D341Med (cell line): ENCODE data around the gene GPT2.
"Not testable (repeated sequence)": the region's sequence is repeated elsewhere in the genome, so short reads cannot be mapped to it uniquely, and the experiment has no call there.

Experiments used
- DNase-seq: peaks from one replicate; pipeline ENCODE4 v3.0.0; 2012; ENCODE audit warnings: low spot score

The GPT2 gene

DNA sequence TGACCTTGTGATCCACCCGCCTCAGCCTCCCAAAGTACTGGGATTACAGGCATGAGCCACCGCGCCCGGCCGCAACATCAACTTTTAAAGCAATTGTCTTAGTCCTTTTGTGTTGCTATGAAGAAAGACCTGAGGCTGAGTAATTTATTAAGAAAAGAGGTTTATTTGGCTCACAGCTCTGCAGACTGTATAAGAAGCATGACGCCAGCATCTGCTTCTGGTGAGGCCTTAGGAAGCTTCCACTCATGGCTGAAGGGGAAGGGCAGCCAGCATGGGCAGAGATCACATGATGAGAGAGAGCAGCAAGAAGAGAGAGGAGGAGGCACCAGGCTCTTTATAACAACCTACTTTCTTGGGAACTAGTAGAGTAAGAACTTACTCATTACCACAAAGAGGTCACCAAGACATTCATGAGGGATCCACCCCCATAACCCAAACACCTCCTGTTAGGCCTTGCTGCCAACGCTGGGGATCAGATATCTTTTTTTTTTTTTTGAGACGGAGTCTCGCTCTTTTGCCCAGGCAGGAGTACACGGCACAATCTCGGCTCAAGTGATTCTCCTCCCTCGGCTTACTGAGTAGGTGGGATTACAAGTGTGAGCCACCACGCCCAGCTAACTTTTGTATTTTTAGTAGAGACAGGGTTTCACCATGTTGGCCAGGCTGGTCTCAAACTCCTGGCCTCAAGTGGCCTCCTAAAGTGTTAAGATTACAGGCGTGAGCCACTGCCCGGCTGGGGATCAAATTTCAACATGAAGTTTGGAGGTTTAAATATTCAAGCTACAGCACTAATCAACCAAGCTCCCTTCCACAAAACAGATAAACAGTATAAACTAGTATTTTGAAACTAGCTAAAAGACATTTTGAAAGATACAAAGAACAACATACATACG, 21.4 kb upstream of the GPT2 start:
- DNase-seq, result no peak

GRCh38 chr16:46866286-46866685, 17.9 kb upstream of the GPT2 start:
- no peak for DNase-seq

DNA sequence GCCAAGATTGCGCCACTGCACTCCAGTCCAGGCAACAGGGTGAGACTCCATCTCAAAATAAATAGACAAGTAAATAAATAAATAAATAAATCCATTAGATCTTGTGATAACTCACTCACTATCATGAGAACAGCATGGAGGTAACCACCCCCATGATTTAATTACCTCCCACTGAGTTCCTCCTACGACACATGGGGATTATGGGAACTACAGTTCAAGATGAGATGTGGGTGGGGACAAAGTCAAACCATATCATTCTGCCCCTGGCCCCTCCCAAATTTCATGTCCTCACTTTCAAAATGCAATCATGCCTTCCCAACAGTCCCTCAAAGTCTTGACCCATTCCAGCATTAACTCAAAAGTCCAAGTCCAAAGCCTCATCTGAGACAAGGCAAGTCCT, 16.7 kb upstream of the GPT2 start:
- DNase-seq, result not testable (repeated sequence)

DNA sequence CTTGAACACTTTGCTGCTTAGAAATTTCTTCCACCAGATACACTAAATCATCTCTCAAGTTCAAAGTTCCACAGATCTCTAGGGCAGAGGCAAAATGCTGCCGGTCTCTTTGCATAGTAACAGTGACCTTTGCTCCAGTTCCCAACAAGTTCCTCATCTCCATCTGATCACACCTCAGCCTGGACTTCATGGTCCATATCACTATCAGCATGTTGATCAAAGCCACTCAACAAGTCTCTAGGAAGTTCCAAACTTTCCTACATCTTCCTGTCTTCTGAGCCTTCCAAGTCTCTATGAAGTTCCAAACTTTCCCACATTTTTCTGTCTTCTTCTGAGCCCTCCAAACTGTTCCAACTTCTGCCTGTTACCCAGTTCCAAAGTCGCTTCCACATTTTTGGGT, 15.3 kb upstream of the GPT2 start:
- DNase-seq, result not testable (repeated sequence)

DNA sequence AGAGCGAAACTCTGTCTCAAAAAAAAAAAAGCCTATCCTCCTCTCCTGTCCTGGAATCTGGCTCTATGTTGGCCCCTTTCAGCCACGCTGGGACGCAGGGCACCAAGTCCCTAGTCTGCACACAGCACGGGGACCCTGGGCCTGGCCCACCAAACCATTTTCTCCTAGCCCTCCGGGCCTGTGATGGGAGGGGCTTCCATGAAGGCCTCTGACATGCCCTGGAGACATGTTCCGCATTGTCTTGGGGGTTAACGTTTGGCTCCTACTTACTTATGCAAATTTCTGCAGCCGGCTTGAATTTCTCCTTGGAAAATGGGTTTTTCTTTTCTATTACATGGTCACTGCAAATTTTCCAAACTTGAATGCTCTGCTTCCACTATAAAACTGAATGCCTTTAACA, 12.6 kb upstream of the GPT2 start:
- DNase-seq, result no peak

- DNase-seq, result no peak
These were observed 11.0 kb upstream of the GPT2 start for GRCh38 chr16:46873201-46873600.

GRCh38 chr16:46875243-46875642, 8.9 kb upstream of the GPT2 start:
- DNase-seq, result no peak

GRCh38 chr16:46882304-46882939, 1.7 kb upstream of the GPT2 start:
- no peak for DNase-seq

DNA sequence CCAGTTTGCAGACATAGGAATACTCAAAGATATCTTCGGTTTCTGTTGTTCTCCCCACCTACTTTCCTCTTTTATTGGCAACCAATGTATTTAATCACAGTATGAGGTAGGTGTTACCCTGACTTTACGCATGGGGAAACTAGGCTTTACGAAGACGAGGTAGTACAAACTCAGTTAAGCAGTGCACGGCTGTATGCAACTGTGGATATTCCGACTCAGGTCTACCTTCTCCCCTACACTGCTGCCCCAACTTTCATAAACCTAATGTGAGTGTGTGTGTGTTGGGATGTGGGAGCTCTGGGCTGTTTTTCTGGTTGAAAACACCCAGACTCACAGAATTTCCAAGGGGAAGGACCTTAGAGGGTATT, 1.2 kb upstream of the GPT2 start:
- DNase-seq, result no peak

- no peak for DNase-seq
These were observed 841 bp upstream of the GPT2 start for GRCh38 chr16:46883353-46883689.

DNA sequence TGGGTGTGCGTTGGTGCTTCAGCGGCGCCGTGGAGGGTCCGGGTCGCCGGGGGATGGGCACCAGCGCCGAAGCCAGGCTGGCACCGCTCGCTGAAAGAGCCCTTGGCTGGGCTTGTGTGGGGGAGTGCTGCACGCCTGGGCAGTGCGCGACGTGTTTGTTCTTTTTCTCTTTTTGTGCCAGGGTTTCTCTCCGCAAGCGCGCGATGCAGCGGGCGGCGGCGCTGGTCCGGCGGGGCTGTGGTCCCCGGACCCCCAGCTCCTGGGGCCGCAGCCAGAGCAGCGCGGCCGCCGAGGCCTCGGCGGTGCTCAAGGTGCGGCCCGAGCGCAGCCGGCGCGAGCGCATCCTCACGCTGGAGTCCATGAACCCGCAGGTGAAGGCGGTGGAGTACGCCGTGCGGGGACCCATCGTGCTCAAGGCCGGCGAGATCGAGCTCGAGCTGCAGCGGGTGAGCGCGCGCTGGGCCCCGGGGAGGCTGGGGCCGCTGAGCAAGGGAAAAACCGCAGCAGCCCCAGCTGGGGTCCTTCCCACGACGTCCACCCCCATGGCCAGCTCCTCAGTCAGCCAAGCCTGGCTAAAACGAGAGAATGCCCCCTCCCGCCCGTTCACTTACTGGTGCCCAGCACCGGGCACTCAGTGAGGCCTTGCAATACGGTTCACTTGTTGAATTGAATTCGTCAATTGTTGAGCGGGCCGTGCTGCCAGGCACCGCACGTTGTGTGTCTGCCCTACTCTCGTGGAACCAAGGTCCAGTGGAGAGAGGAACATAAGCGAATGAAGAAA, 541 bp downstream of the GPT2 start:
- peak; percentile 64 for DNase-seq

GRCh38 chr16:46885960-46886763, 2.0 kb downstream of the GPT2 start:
- peak; percentile 45 for DNase-seq

DNA sequence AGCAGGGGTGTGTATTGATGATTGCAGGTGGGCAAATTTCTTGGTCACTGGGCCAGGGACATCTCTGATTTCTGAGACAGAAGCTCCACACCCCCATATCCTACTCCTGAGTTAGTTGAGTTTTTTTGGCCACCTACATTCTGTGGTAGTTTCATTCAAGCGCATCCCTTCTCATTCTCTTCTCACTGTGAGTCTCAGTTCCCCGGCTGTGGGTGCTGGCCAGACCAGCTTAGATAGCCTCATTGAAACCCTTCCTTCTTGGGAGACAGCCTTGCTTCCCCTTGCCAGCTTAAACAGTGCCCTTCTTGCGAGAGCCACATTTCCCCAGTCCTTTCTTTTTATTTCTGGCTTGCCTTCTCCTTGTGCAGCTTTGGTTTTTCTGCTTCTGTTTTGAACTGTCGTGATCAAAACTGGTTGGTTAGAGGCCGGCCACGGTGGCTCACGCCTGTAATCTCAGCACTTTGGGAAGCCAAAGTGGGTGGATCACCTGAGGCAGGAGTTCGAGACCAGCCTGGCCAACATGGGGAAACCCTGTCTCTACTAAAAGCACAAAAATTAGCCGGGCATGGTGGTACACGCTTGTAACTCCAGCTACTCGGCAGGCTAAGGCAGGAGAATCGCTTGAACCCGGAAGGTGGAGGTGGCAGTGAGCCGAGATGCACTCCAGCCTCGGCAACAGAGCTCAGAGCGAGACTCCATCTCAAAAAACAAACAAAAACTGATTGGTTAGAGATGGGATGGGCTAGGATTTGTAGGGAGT, 2.8 kb downstream of the GPT2 start:
- no peak for DNase-seq

GRCh38 chr16:46887524-46887854, 3.3 kb downstream of the GPT2 start:
- DNase-seq, result no peak

- no peak for DNase-seq
These were observed 5.2 kb downstream of the GPT2 start for GRCh38 chr16:46889245-46889941.

DNA sequence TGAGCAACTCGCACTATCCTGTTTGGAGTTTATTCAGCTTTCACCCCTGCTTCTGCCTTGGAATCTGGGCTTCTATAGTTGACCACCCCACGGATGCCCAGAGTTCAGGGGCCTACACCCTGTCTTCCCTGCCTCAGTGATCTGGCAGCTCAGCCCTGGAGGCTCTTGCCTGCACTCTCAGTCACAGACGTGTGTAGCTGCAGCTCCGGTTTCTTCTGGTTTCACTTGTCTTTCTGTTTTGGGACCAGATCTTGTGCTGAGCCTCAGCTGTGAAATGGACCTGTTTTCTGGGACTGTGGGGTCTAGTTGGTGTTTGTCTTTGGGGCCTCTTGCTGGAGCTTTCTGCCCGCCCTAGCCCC, 5.8 kb downstream of the GPT2 start:
- no peak for DNase-seq

DNA sequence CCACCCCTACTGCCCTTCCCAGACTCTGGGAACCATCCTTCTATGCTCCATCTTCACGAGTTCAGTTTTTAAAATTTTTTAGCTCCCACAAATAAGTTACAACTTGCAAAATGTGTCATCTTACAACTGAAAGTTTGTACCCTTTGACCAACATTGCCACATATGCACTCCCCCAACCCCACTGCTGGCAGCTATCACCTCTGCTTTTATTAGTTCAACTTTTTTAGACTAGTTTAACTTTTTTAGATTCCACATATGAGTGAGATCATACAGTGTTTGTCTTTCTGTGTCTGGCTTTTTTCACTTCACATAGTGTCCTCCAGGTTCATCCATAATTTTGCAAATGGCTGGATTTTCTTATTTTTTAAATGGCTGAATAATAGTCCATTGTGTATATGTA, 7.7 kb downstream of the GPT2 start:
- no peak for DNase-seq

DNA sequence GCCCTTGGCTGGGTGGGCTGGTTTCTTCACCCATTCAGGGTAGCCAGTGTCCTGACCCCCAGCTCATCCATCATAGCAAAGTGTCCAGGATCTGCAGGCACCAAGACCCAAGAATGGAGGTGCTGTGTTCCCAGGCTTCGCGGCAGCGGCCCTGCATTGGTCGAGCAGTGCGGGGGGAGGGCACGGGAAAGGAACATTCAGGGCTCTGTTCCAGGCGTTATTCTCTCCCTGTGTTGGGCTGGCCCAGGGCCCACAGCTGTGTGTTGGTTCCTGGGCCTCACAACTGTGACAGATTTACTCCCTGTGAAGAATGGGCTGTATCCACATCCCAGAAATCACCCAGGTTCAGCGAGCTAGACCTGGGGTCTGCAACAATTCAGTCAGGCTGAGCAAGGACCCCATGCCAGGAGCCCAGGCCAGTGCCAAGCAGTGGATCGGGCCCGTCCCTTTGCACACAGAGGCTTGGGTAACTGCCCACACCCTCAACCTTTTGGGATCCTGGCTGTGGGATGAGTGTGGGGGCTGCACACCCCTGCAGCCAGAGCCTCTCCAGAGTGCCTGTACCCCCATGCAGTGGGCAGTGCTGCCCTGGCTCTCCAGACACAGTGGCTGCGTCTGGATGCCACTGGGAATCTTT, 10.0 kb downstream of the GPT2 start:
- DNase-seq, result no peak

GRCh38 chr16:46895399-46896313, 11.5 kb downstream of the GPT2 start:
- no peak for DNase-seq
